GF-D8 (cell line): Measurements from ENCODE around the gene MSI2.

ENCODE experiments used
- DNase-seq: peaks from one replicate; lab custom pipeline; 2025; lab: John Stamatoyannopoulos, UW

MSI2 gene

GRCh38 chr17:57638284-57638683 is 382.0 kb downstream of the MSI2 start:
- DNase-seq, result no peak

- DNase-seq, result no peak
Observed at GRCh38 chr17:57639381-57639780, 383.1 kb downstream of the MSI2 start.

- DNase-seq, result no peak
Observed at GRCh38 chr17:57640079-57640478, 383.8 kb downstream of the MSI2 start.

GRCh38 chr17:57641761-57642160 is 385.4 kb downstream of the MSI2 start:
- no peak for DNase-seq

GRCh38 chr17:57643062-57643461 is 386.7 kb downstream of the MSI2 start:
- no peak for DNase-seq

GRCh38 chr17:57644326-57644725 is 388.0 kb downstream of the MSI2 start:
- DNase-seq, result no peak

- no peak for DNase-seq
Observed at GRCh38 chr17:57645950-57646665, 389.8 kb downstream of the MSI2 start.

- no peak for DNase-seq
Observed at GRCh38 chr17:57648720-57649119, 392.4 kb downstream of the MSI2 start.

GRCh38 chr17:57649191-57649590 is 392.9 kb downstream of the MSI2 start:
- DNase-seq, result no peak

GRCh38 chr17:57649731-57650484 is 393.6 kb downstream of the MSI2 start:
- DNase-seq, result no peak

GRCh38 chr17:57650548-57650947 is 394.2 kb downstream of the MSI2 start:
- no peak for DNase-seq

- no peak for DNase-seq
Observed at GRCh38 chr17:57651451-57651850, 395.1 kb downstream of the MSI2 start.

GRCh38 chr17:57651996-57652395 is 395.7 kb downstream of the MSI2 start:
- no peak for DNase-seq

GRCh38 chr17:57652811-57653210 is 396.5 kb downstream of the MSI2 start:
- no peak for DNase-seq

- no peak for DNase-seq
Observed at GRCh38 chr17:57653279-57653678, 397.0 kb downstream of the MSI2 start.

- DNase-seq, result no peak
Observed at GRCh38 chr17:57654040-57654775, 397.9 kb downstream of the MSI2 start.

GRCh38 chr17:57655553-57655952 is 399.2 kb downstream of the MSI2 start:
- DNase-seq, result no peak

- no peak for DNase-seq
Observed at GRCh38 chr17:57657211-57657610, 400.9 kb downstream of the MSI2 start.

- DNase-seq, result no peak
Observed at GRCh38 chr17:57662041-57662440, 405.7 kb downstream of the MSI2 start.

GRCh38 chr17:57662644-57663308 is 406.5 kb downstream of the MSI2 start:
- DNase-seq, result no peak

- DNase-seq, result no peak
Observed at GRCh38 chr17:57663326-57664070, 407.2 kb downstream of the MSI2 start.

GRCh38 chr17:57665128-57665527 is 408.8 kb downstream of the MSI2 start:
- DNase-seq, result no peak
